ENCODE results near the gene CFAP221.
A peak's percentile ranks its signal among the peaks of the same experiment; 100 is the strongest.

The CFAP221 gene

GRCh38 chr2:119647440-119648169 is 103.4 kb downstream of the CFAP221 start:
- no peak for DNase-seq

- DNase-seq, result no peak
Measured at GRCh38 chr2:119649364-119649917, 105.2 kb downstream of the CFAP221 start.

GRCh38 chr2:119650206-119650605 is 106.0 kb downstream of the CFAP221 start:
- no peak for DNase-seq

- DNase-seq, result no peak
Measured at GRCh38 chr2:119650846-119651370, 106.7 kb downstream of the CFAP221 start.

GRCh38 chr2:119657466-119658145 is 113.4 kb downstream of the CFAP221 start:
- DNase-seq, result no peak

GRCh38 chr2:119659601-119660342 is 115.5 kb downstream of the CFAP221 start:
- peak; percentile 46 for DNase-seq

- no peak for DNase-seq
Measured at GRCh38 chr2:119660343-119660658, 116.1 kb downstream of the CFAP221 start.

GRCh38 chr2:119662297-119662696 is 118.0 kb downstream of the CFAP221 start:
- no peak for DNase-seq

GRCh38 chr2:119668546-119668945 is 124.3 kb downstream of the CFAP221 start:
- no peak for DNase-seq

GRCh38 chr2:119671016-119671415 is 126.8 kb downstream of the CFAP221 start:
- no peak for DNase-seq

GRCh38 chr2:119671752-119672151 is 127.5 kb downstream of the CFAP221 start:
- DNase-seq, result no peak

GRCh38 chr2:119672161-119672862 is 128.1 kb downstream of the CFAP221 start:
- DNase-seq, result no peak

GRCh38 chr2:119673796-119674195 is 129.5 kb downstream of the CFAP221 start:
- DNase-seq, result no peak

- DNase-seq, result no peak
Measured at GRCh38 chr2:119674711-119675500, 130.7 kb downstream of the CFAP221 start.

GRCh38 chr2:119678021-119678656 is 133.9 kb downstream of the CFAP221 start:
- no peak for DNase-seq

- peak; percentile 4 for DNase-seq
Measured at GRCh38 chr2:119679526-119679837, 135.2 kb downstream of the CFAP221 start.

GRCh38 chr2:119679846-119680245 is 135.6 kb downstream of the CFAP221 start:
- DNase-seq, result no peak

GRCh38 chr2:119680457-119681202 is 136.4 kb downstream of the CFAP221 start:
- no peak for DNase-seq

GRCh38 chr2:119681203-119681867 is 137.1 kb downstream of the CFAP221 start:
- no peak for DNase-seq

- DNase-seq, result no peak
Measured at GRCh38 chr2:119681868-119682220, 137.6 kb downstream of the CFAP221 start.
